NCI-H1436 treated with DMSO at 0.1 percent for 48 hours (cell line): ENCODE data around the gene SLC1A1.
"Not testable (repeated sequence)": the region's sequence is repeated elsewhere in the genome, so short reads cannot be mapped to it uniquely, and the experiment has no call there.

Experiments
- DNase-seq: peaks from one replicate; lab custom pipeline; 2025; lab: John Stamatoyannopoulos, UW

The SLC1A1 gene

DNA sequence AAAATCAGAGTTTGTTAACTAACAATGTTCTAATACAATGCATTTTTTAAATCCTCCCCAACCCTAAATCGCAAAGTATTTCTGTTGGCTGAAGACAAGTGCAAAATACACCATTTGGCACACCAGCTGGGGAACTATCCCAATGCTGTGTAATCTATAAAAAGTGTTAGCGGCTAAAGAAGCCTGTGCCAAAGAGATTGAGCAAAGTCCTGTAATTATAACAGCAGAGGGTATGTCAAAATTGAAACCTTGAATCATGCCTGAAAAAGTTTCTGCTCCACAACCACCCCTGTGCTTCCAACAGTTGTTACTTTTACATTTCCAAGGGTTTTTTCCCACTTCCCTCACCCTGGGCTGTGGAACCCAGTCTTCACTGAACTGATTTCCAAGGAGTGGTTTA lies 88.7 kb downstream of the SLC1A1 start:
- DNase-seq = no peak

DNA sequence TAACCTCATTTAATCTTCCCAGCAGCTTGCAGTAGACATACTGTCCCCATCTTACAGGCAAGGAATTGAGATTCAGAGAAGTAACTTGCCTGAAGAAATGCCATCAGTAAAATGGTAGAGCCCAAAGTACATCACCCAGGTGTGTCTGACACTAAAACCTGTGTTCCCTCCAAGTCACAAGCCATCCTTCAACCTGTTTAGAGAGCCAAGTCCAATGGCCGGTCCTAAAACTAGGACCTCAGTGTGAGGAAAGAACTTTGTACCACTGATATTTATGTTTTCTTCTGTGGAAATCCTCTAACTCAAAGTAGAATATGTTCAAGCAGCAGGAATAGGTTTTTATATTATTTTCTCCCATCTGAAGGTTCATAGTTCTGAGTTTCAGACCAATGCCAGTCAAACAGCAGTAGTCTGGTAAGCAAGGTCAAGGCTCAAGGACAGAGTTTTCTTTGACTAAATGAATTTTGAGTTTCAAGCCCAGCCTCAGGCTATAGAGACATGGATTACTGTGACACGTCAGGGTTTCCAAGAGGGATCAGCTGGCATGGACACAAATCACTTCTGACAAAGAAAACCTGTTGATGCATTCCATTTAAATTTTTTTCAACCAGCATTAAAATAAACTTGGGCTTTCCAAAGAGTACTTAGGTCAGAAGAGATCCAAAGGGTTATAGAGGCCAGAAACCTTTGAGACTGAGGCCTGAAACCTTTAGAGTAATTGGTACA lies 90.9 kb downstream of the SLC1A1 start:
- no peak for DNase-seq

DNA sequence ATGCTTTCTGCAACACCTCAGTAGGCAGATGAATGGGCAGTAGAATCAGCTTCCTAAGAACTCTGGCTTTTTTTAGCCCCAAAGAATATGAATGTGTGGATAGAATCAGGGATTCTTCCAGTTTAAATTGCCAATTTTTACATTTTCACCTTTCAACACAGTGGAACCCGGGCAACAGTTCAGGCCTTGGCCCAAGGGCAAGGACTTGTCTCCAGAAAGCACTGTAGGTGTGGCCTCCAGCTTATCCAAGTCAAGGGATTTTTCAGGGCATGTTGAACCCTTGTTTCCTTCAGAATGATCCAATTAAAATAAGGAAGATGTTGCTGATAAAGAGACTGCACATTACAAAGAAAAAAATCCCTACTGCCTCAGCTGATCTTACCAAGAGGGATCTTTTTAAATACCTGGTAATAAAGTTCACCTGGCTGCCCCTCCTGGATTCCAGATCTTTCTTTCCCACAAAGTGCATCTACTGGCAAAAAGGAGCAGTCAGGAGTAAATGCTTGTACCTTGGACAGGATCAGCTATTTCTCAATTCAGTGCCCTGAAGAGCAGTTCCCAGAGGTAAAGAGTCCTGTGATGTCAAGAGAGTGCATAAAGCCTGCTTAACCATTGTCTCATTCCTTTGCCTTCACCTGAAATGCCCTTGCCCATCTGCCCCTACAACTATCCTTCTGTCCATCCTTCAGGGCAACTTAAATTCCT lies 91.7 kb downstream of the SLC1A1 start:
- DNase-seq = no peak

DNA sequence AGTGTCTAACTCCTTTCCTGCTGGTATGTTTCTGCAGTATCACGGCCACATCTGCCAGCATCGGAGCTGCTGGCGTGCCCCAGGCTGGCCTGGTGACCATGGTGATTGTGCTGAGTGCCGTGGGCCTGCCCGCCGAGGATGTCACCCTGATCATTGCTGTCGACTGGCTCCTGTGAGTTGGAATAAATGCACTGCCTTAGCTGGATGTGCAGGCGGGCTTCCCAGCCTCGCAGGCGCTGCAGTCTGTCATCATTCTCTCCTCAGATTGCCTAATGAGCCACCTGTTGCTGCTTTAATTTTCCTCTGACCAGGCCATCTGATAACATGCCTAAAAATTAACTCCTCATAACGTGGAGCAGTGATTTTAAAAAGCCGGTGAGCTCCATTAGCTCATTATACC lies 92.7 kb downstream of the SLC1A1 start:
- DNase-seq = no peak

DNA sequence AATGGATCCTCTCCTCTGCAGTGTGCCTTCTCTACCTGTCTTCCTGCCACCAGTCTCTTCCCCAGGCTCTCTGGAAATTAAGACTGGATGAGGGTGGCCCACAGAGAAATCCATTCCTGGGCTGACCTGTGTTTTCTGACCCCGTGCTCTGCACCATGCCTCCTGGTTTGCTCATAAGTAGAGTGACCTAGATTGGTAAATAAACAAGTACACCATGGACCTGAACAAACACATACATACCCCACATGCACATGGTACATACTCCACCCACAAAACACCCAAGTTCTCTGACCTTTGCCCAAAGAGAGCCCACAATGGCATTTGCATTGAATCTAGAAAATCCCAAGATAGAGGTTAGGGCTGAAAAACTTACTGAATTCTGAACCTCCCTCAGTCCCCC lies 94.4 kb downstream of the SLC1A1 start:
- no peak for DNase-seq

DNA sequence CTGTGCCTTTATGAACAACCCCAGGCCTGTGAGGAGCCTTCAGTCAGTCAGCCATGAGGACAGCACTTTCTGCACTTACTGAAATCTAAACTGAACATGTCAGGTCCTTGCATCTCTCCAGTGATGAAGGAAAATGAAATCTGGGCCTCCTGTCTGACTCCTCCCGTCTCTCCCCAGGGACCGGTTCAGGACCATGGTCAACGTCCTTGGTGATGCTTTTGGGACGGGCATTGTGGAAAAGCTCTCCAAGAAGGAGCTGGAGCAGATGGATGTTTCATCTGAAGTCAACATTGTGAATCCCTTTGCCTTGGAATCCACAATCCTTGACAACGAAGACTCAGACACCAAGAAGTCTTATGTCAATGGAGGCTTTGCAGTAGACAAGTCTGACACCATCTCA lies 94.9 kb downstream of the SLC1A1 start:
- DNase-seq = no peak

DNA sequence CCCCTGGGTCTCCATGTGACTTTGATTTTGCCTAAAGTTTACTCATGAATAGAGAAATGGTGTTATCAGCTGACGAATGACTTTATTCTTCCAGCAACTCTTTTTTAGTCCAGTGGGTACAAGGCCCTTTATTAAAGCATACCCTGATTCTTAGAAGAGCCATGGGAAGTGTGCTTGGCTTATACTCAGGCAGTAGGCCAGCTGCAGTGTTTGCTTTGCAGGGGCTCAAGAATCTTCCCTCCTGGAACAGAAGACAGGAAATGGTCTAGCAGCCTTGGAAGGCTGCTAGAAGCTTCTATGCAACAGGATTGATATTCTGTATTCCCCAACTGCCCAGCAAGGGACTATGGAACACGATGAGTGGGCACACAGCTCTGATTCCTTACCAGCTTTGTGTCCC lies 98.5 kb downstream of the SLC1A1 start:
- DNase-seq = no peak

DNA sequence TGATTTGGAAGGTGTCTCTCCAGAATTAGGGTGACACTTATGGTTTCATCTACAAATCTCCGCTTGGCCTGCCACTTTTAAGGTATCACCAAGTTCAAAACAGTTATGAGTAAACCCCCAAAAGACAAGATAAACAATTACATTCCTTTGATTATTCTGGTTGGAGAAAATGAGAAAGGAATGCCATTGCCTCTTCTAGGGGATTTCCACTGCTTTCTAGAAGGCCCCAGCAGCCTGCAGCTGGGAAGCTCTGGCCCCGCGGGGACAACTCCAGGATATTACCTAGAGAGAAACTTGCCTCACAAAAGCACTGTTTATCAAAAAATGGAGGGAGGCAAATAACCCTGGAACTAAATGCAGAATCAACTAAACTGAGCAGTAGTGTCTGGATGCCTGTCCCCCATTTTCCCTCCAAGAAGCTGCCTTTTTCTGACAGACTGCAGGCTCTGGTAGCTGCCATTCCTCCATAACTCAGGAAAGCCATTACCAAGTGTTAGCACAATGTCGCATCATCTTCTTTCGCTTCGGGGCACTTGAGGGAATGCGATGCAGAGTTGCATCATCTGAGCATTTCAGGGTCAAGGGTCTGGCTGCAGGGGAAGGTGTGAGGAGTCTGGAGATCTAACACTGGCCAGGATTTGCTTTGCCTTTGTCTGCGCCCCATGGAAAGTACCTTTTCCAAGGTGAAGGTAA lies 100.3 kb downstream of the SLC1A1 start:
- no peak for DNase-seq

DNA sequence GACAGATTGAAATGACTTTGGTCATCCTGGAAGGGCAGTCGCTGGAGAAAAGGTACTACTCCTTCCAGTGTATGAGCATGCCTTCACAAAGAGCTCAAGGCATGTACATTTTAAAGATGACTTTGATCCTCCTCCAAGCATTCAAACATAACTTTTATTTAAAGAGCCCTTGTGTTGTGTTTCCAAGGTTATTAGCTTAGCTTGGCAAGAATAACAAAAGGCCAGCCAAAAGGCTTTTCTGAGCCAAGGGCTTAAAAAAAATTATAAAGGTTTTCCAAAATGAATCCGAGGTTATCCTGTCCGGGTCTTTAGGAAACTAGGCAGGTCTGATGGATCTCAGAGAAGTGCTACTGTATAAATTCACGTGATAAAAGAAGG lies 100.8 kb downstream of the SLC1A1 start:
- no peak for DNase-seq

DNA sequence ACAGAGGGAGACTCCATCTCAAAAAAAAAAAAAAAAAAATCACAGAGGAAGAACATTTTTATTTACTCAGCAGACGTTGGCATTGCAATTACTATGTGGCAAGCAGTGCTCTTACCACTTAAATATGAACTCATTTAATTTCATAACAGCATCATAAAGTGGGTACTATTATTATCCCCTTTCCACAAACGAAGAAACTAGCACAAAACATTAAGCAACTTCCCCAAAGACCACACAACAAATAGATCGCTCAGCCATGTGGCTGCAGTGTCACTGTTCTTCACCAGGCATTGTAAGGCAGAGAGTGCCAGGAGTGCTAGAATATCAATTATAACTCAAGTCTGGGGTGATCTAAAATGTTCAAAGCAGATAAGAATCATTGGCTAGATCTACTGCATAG lies 102.0 kb downstream of the SLC1A1 start:
- DNase-seq = no peak

DNA sequence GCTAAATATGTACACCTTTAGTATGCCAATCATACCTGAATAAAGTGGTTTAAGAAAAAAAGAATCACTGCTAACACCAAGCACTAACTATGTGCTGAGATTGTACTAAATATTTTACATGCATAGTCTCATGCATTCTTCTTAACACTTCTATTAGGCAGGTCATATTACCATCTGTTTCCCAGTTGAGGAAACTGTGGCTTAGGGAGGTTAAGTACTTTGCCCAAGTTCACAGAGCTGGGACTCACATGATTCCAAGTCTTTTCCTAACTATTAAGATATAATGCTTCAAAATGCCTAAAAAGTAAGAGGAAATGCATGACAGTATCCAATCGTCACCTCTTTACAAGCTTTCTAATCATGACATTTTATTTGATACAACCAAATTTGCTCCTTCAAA lies 102.6 kb downstream of the SLC1A1 start:
- DNase-seq = no peak

DNA sequence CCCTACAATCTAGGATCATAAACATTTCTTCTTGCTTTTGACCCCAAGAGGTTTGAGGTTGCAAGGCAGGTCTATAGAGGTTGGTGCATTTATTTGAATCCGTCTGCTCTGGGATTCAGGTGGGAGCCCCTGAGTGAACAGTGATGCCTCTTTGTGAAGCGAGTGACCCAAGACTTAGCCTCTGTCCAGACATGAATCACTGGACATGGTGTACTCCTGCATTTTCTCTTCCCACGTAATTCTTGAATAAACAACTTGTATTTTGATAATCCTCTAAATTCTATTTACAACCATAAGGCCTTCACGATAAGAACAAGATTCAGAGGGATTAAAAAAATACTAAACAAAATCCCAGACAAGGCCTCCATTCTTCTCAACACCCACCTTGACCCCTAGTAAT lies 104.3 kb downstream of the SLC1A1 start:
- no peak for DNase-seq

DNA sequence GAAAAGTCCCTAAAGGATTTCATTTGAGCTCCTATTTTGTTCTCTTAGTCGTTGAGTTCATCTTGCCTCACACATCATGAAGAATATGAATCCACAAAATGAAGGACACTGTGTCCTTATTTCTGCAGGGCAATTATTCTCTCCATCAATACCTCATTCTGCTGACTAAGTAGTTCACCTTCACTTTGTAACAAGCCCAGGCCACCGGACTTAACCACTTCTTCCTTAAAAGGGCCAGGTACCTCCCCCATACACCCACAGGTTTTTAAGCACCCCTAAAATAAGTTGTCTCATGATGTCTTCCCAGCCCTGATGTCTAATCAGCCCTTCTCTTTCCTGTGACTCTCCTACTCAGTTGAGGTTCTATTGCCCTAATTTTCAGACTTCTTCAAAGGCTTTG lies 104.7 kb downstream of the SLC1A1 start:
- DNase-seq = no peak

DNA sequence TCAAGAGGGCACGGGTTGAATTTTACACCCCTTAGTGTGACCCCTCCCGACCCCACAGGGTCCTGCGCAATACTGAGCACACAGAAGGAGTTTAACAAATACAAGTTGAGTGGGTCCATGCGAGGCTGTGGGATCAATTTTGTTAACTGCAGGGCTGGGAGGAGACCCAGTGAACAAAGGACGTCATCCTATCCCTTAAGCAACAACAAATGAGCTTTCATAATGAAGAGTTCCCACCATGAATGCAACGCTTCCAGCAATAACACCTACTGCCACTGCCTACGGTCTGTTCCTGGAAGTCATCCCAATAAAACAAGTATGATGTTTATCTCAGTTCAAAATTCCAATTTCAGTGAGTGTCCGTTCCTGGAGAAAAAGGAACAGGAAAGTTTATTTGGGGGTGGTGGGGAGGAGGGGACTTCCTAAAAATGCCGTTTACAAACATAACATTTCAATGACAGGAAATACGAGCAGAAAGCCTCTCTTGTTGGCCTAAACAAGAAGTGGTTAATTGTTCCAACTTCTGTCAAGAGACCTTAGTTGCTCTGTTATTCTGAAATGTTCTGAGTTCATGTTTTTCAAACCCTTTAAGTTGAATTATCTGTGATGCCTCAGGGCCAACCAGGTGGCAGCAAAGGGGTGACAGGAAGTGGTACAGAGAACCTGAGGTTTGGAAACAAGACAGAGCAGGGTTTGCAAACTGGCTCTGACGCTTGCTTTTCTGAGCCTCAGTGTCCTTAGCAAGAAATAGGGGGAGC lies 106.1 kb downstream of the SLC1A1 start:
- DNase-seq = no peak

DNA sequence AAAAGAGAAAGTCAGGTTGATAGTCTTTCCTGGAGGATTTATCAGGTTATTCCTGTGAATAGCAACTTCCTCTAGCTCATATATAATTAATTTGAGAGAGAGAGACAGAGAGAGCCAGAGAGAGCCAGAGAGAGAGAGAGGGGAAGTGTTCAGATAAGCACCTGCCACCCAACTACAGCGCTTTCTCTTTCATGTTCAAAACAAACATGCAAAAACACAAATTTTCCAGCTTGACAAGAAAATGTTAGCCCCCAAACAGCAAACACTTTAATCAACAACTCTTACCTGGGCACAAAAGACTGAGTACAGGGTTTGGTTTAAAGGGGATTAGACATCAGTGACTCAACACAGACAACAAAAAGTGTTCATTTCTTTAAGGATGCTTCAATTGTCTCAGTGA lies 110.1 kb downstream of the SLC1A1 start:
- DNase-seq = no peak

DNA sequence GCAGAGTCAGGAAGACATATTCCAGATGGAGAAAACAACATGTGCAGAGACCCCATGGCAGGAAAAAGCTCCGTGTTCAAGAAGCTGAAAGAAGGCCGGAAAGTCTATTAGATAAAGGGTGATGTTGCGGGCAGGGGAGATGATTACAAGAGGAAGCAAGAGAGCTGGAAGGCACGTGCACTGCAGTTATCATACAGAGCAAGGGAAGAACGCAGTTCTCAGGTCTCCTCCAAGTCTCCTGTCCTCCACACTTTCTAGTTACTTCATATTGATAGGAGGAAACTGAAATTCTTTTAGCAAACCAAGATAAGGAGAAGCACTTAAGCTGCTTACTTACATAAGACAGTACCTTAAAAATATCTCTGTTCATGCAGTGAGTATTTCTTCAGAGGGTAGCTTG lies 113.6 kb downstream of the SLC1A1 start:
- no peak for DNase-seq

DNA sequence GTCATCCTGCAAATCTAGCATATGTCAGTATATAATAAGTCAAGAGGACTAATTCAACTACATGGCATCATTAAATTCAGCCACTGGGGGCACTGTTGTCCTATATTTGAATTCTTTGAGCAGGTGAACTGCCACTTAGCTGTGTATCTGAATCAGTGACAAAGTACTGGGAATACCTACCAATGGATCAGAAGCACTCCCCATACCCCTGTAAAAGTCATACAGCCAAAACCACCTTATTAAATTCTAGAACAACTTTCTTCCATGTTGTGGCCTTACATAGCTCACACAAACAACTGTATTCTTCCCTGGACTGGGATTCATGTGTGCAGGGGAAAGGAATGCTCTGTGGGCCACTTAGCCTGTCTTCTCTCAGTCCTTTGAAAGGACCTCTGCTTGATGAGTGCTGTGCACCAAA lies 114.4 kb downstream of the SLC1A1 start:
- DNase-seq = peak; percentile 68

DNA sequence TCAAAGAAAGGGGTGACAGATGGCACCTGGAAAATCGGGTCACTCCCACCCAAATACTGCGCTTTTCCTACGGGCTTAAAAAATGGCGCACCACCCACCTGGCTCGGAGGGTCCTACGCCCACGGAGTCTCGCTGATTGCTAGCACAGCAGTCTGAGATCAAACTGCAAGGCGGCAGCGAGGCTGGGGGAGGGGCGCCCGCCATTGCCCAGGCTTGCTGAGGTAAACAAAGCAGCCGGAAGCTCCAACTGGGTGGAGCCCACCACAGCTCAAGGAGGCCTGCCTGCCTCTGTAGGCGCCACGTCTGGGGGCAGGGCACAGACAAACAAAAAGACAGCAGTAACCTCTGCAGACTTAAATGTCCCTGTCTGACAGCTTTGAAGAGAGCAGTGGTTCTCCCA lies 115.8 kb downstream of the SLC1A1 start:
- not testable (repeated sequence) for DNase-seq

DNA sequence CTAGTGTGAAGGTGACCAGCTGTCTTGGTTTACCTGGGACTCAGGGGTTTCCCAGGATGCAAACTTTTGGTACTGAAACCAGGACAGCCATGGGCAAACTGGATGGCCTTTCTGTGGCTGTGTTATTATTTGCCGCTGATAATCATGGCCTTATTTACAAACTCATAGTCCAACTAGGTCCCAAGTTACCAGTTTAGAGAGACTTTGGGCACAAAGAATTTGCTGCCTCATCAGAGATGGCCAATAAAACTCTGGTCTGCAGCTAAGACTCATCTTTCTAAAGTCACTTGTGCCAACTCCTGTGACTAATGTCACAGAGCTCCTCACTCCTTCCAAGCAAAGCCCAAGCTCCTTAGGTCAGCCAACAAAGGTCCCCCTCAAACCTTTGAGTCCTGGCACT lies 124.4 kb downstream of the SLC1A1 start:
- no peak for DNase-seq

DNA sequence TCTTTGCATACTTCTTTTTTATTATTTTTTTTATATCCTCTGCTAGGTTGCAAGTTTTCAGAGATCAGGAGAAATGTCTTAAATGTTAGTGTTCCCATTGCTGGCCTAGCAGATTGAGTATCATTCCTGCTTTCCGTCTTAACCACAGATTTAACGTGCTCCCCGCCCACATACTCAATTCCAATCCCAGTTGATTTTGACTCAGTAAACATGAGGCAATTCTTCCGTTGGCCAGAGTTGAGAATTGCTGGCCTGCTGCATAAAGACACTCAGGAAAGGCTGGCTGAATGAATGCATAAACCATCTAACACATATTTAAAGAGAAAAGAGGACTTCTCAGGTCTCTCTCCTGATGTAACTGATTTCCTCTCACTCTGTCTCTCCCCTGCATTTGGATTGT lies 125.0 kb downstream of the SLC1A1 start:
- DNase-seq = no peak

DNA sequence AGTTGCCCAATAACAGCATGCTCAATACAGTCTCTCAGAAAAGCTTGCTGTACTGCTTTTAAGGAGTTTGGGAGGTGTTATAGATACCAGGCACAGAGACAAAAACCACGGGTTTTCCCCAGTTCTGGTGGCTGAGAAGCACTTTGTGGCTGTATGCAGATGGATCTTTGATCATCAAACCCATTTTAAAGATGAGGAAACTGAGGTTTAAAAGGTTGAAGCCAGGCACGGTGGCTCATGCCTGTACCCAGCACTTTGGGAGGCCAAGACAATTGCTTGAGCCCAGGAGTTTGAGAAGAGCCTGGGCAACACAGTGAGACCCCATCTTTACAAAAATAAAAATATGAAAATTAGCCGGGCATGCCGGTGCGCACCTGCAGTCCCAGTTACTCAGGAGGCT lies 125.5 kb downstream of the SLC1A1 start:
- DNase-seq = no peak

DNA sequence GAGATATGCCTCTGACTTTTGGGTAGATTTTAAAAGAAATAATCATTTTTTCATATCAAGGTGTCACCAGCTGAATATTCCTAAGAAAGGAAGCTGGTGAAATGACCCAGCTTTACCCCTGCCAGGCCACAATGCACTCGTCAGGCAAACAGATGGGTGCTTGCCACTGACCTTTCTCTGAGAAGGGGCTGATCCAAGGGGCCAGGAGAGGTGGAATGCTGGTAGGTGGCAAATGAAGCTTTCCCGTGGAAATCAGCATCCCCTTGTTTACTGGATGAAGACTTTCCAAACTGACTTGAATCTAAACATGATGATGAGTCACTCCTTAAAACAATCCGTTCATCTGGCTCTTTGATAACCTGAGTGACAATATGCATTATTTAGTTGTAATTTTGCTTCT lies 127.5 kb downstream of the SLC1A1 start:
- no peak for DNase-seq

DNA sequence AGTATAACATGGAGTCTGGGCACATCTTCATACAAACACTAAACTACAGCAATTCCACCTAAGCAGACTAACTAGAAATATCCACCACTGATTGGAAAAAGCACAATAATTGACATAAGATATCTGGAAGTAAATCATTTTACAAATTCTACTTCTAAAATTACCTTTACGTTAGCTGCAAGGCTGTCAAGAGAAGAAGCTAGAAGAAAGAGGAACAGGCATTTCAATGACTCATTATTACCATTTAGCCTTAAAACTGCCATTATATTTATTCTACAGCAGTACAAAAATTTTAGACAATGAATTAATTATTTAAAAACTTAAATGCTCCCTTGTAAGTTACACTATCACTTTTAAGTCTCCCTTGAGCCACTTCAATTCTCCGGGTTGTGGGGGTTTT lies 128.4 kb downstream of the SLC1A1 start:
- no peak for DNase-seq
